Adrenal gland (tissue), 12 donors: ENCODE measurements around the gene TRIM72. TPM values are rescaled to one million over a fixed set of nuclear protein-coding genes. Genes with fewer than 3 reads are reported as not detected.

Experiments
- polyA plus RNA-seq, 3 donors: library from polyadenylated mRNA; stranded (reverse); fragments of 200-250 nt in 2 of 3; fragments of 350-450 nt in 1 of 3; fragmentation: Illumina TruSeq in 1 of 3; extraction: RNeasy Lipid Tissue Mini Kit (QIAGEN cat#74804) in 1 of 3; gene quantifications; one replicate each; pipeline ENCODE4 v1.2.3, GENCODE V29; 2013 to 2014
- small RNA-seq, 2 donors: library from RNA; depleted of rRNA; stranded (forward); fragments of <200 nt; gene quantifications; one replicate each; pipeline ENCODE3, GENCODE V24; 2016
- total RNA-seq, 9 donors: library from RNA; depleted of rRNA in 4 of 9; stranded (reverse); fragments of >200 nt in 4 of 9; fragments of 120-200 nt in 1 of 9; fragmentation: NEBNext Ultra II Directional in 1 of 9; extraction: Animal tissue kit (Norgen Biotek cat#: 25700) in 1 of 9; gene quantifications; one replicate each; pipeline versions ENCODE4 v1.1.0 to v1.2.4, GENCODE V29; 2013 to 2023
- donor health status: healthy with polysubstance abuse.
- donor health status: Bipolar disorder and iron deficiency.
- donor health status: DM: yes; HTN: yes; CAD: no.
- donor health status: DM: no; HTN: no; CAD: no.
- donor health status: DM: no; HTN: no; CAD: no.
- donor health status: DM: yes; HTN: yes; CAD: no.

TRIM72 gene
- total and polyA plus RNA-seq, 12 donors, result 0.03 to 0.24 (median 0.06) TPM; not detected in 7

Small RNA genes lying within 50 kb of the gene (small RNA-seq; reads per million reads assigned to genes)
- 0 reads per million in 2 donors for gene AC009088.4
- 0 reads per million in 2 donors for gene NDUFA3P6

Other genes with a start within 250 kb of the TRIM72 start
- 10 to 100 TPM in 8 of 9 donors, 1 to 10 TPM in 1; 2.7 to 78.8 (median 35.5) TPM for gene HSD3B7, start 228.9 kb upstream of the TRIM72 start, total RNA-seq
- 10 to 100 TPM; 11.1 to 46.3 (median 24.3) TPM for gene HSD3B7, start 228.9 kb upstream of the TRIM72 start, polyA plus RNA-seq
- 1 to 10 TPM in 5 of 9 donors, under 1 TPM in 2, not detected in 2; 0.17 to 2.5 (median 2.0) TPM for gene STX1B, start 203.5 kb upstream of the TRIM72 start, total RNA-seq
- gene STX1B, start 203.5 kb upstream of the TRIM72 start, polyA plus RNA-seq, result 1 to 10 TPM in 2 of 3 donors, under 1 TPM in 1; 0.71 to 5.3 (median 1.2) TPM
- 10 to 100 TPM; 25.0 to 99.5 (median 34.4) TPM for gene STX4, start 180.6 kb upstream of the TRIM72 start, total RNA-seq
- 100 to 1,000 TPM in 2 of 3 donors, 10 to 100 TPM in 1; 48.4 to 225 (median 152) TPM for gene STX4, start 180.6 kb upstream of the TRIM72 start, polyA plus RNA-seq
- gene ZNF668, start 139.9 kb upstream of the TRIM72 start, total RNA-seq, result 10 to 100 TPM in 8 of 9 donors, 1 to 10 TPM in 1; 2.4 to 29.5 (median 11.2) TPM
- 10 to 100 TPM in 2 of 3 donors, 1 to 10 TPM in 1; 6.2 to 19.5 (median 11.7) TPM for gene ZNF668, start 139.9 kb upstream of the TRIM72 start, polyA plus RNA-seq
- gene ZNF646, start 139.7 kb upstream of the TRIM72 start, total RNA-seq, result 10 to 100 TPM in 8 of 9 donors, 1 to 10 TPM in 1; 6.9 to 17.8 (median 13.9) TPM
- gene ZNF646, start 139.7 kb upstream of the TRIM72 start, polyA plus RNA-seq, result 10 to 100 TPM in 1 of 3 donors, 1 to 10 TPM in 2; 3.1 to 15.4 (median 3.7) TPM
- 1 to 10 TPM in 4 of 9 donors, under 1 TPM in 5; 0.18 to 3.0 (median 0.89) TPM for gene PRSS53, start 125.2 kb upstream of the TRIM72 start, total RNA-seq
- gene PRSS53, start 125.2 kb upstream of the TRIM72 start, polyA plus RNA-seq, result 10 to 100 TPM in 1 of 3 donors, 1 to 10 TPM in 1, under 1 TPM in 1; 0.29 to 11.0 (median 3.1) TPM
- gene VKORC1, start 119.3 kb upstream of the TRIM72 start, total RNA-seq, result 100 to 1,000 TPM in 7 of 9 donors, 10 to 100 TPM in 2; 38.6 to 267 (median 154) TPM
- gene VKORC1, start 119.3 kb upstream of the TRIM72 start, polyA plus RNA-seq, result 100 to 1,000 TPM in 1 of 3 donors, 10 to 100 TPM in 2; 69.5 to 120 (median 82.1) TPM
- 100 to 1,000 TPM in 5 of 9 donors, 10 to 100 TPM in 4; 27.0 to 181 (median 104) TPM for gene BCKDK, start 105.7 kb upstream of the TRIM72 start, total RNA-seq
- gene BCKDK, start 105.7 kb upstream of the TRIM72 start, polyA plus RNA-seq, result 10 to 100 TPM; 30.6 to 32.1 (median 30.6) TPM
- gene KAT8, start 96.5 kb upstream of the TRIM72 start, total RNA-seq, result 10 to 100 TPM; 61.1 to 94.0 (median 83.5) TPM
- gene KAT8, start 96.5 kb upstream of the TRIM72 start, polyA plus RNA-seq, result 100 to 1,000 TPM in 1 of 3 donors, 10 to 100 TPM in 2; 45.0 to 148 (median 97.4) TPM
- gene PRSS8, start 78.4 kb upstream of the TRIM72 start, total RNA-seq, result 1 to 10 TPM in 1 of 9 donors, under 1 TPM in 4, not detected in 4; 0.41 to 1.8 (median 0.65) TPM
- under 1 TPM in 2 of 3 donors, not detected in 1; 0.16 to 0.20 TPM for gene PRSS8, start 78.4 kb upstream of the TRIM72 start, polyA plus RNA-seq
- gene PRSS36, start 64.1 kb upstream of the TRIM72 start, total RNA-seq, result 10 to 100 TPM in 1 of 9 donors, 1 to 10 TPM in 7, under 1 TPM in 1; 0.89 to 18.3 (median 7.3) TPM
- 10 to 100 TPM in 1 of 3 donors, 1 to 10 TPM in 2; 1.0 to 17.7 (median 8.2) TPM for gene PRSS36, start 64.1 kb upstream of the TRIM72 start, polyA plus RNA-seq
- gene FUS, start 34.0 kb upstream of the TRIM72 start, total RNA-seq, result 100 to 1,000 TPM in 4 of 9 donors, 10 to 100 TPM in 5; 12.7 to 285 (median 47.5) TPM
- 100 to 1,000 TPM; 288 to 536 (median 474) TPM for gene FUS, start 34.0 kb upstream of the TRIM72 start, polyA plus RNA-seq
- 10 to 100 TPM in 8 of 9 donors, 1 to 10 TPM in 1; 9.6 to 54.4 (median 23.6) TPM for gene PYCARD, start 11.4 kb upstream of the TRIM72 start, total RNA-seq
- 10 to 100 TPM in 2 of 3 donors, 1 to 10 TPM in 1; 3.2 to 31.7 (median 30.7) TPM for gene PYCARD, start 11.4 kb upstream of the TRIM72 start, polyA plus RNA-seq
- not detected for gene PYDC1, start 3.0 kb downstream of the TRIM72 start, total RNA-seq
- not detected for gene PYDC1, start 3.0 kb downstream of the TRIM72 start, polyA plus RNA-seq
- 10 to 100 TPM in 7 of 9 donors, 1 to 10 TPM in 2; 1.7 to 35.4 (median 21.6) TPM for gene ITGAM, start 45.9 kb downstream of the TRIM72 start, total RNA-seq
- gene ITGAM, start 45.9 kb downstream of the TRIM72 start, polyA plus RNA-seq, result 10 to 100 TPM in 1 of 3 donors, 1 to 10 TPM in 2; 4.8 to 12.5 (median 5.1) TPM
- 1 to 10 TPM; 1.4 to 8.1 (median 3.5) TPM for gene ITGAX, start 141.1 kb downstream of the TRIM72 start, total RNA-seq
- gene ITGAX, start 141.1 kb downstream of the TRIM72 start, polyA plus RNA-seq, result 10 to 100 TPM in 1 of 3 donors, 1 to 10 TPM in 2; 1.7 to 84.9 (median 3.7) TPM
- gene ITGAD, start 179.2 kb downstream of the TRIM72 start, total RNA-seq, result under 1 TPM in 4 of 9 donors, not detected in 5; 0.04 to 0.35 (median 0.17) TPM
- gene ITGAD, start 179.2 kb downstream of the TRIM72 start, polyA plus RNA-seq, result under 1 TPM; 0.03 to 0.16 (median 0.09) TPM
- gene COX6A2, start 214.2 kb downstream of the TRIM72 start, total RNA-seq, result not detected
- 1 to 10 TPM in 2 of 3 donors, not detected in 1; 2.8 to 5.2 TPM for gene COX6A2, start 214.2 kb downstream of the TRIM72 start, polyA plus RNA-seq
- gene ZNF843, start 228.7 kb downstream of the TRIM72 start, total RNA-seq, result 1 to 10 TPM in 6 of 9 donors, under 1 TPM in 3; 0.61 to 3.1 (median 1.8) TPM
- under 1 TPM; 0.37 to 0.97 (median 0.73) TPM for gene ZNF843, start 228.7 kb downstream of the TRIM72 start, polyA plus RNA-seq
- gene ARMC5, start 245.4 kb downstream of the TRIM72 start, total RNA-seq, result 10 to 100 TPM in 6 of 9 donors, 1 to 10 TPM in 3; 5.2 to 20.3 (median 11.7) TPM
- 10 to 100 TPM in 2 of 3 donors, 1 to 10 TPM in 1; 2.9 to 37.9 (median 24.5) TPM for gene ARMC5, start 245.4 kb downstream of the TRIM72 start, polyA plus RNA-seq